Measurements from ENCODE around the gene SLC6A17. TPM values are rescaled to one million over a fixed set of nuclear protein-coding genes. Genes with fewer than 3 reads are reported as not detected.

Gene SLC6A17
- total RNA-seq, 1 experiment from 2014 or later: 0.17 TPM

- H3T11ph ChIP-seq (ENCODE audit: low read length): no peak overlapping the region
- no peak overlapping the region for H3K27ac ChIP-seq (ENCODE audit: insufficient read length, low read depth, low read length)
- no peak overlapping the region for H2AK5ac ChIP-seq (ENCODE audit: insufficient read length, low read length)
- no CpG with 5 or more reads among the region's 5 CpGs for WGBS (ENCODE audit: extremely low coverage, insufficient read length, low lambda C conversion rate)
- no peak overlapping the region for H3K4ac ChIP-seq (ENCODE audit: low read depth, low read length)
- H2BK12ac ChIP-seq (ENCODE audit: insufficient read length, low read depth, low read length): no peak overlapping the region
- no peak overlapping the region for H3K56ac ChIP-seq (ENCODE audit: insufficient read length, low read depth, low read length)
- Mint-ChIP-seq H3K27ac (no peak overlapping the region), H3K9me3 (no peaks in the 10 kb centered on the region), H3K4me1 (peaks cover 19 to 32% of the 10 kb centered on the region in 2 experiments), H3K4me3 (no peak overlapping the region), H3K36me3 (ENCODE audit: insufficient read depth in 1 of 3, low read depth in 3 of 3) (peaks cover 0 to 17% (median 16%) of the 10 kb centered on the region in 3 experiments; a peak in 5 of 7 replicates), H3K27me3 (ENCODE audit: low read depth) (no peaks in the 10 kb centered on the region)
- H3K4me1 ChIP-seq (ENCODE audit: insufficient read depth, low read length): no peaks in the 10 kb centered on the region
- H3K14ac ChIP-seq (ENCODE audit: insufficient read depth, low read length): no peak overlapping the region
- no peak overlapping the region for H4K8ac ChIP-seq (replicated peaks; ENCODE audit: insufficient read length, low read depth, low read length)
- no peak overlapping the region for H3K23ac ChIP-seq (ENCODE audit: insufficient read length, low read depth, low read length)
- no peak overlapping the region for H3K18ac ChIP-seq (ENCODE audit: insufficient read length, low read depth, low read length)
- H4K5ac ChIP-seq (ENCODE audit: insufficient read length, low read depth, low read length): no peak overlapping the region
- no peak for TF ChIP-seq CTCF (conservative IDR thresholded peaks at IDR 0.05)
- no peaks in the 10 kb centered on the region for H3K79me2 ChIP-seq (ENCODE audit: insufficient read depth, low read length)
- H2BK20ac ChIP-seq (ENCODE audit: low read depth, low read length, poor library complexity, severe bottlenecking): no peak overlapping the region
- no peak overlapping the region for H2BK5ac ChIP-seq (ENCODE audit: insufficient read length, low read length)
- no peak overlapping the region for H3K9ac ChIP-seq (ENCODE audit: extremely low read depth, insufficient read length, low read length)
- no peak overlapping the region for H2BK120ac ChIP-seq (ENCODE audit: low read depth, low read length, poor library complexity, severe bottlenecking)
- H4K20me1 ChIP-seq (ENCODE audit: control insufficient read depth, insufficient read depth, insufficient read length): no peaks in the 10 kb centered on the region
- H2AFZ ChIP-seq (ENCODE audit: low read length): no peak overlapping the region
- no peaks in the 10 kb centered on the region for H3K23me2 ChIP-seq (ENCODE audit: insufficient read length, low read depth, low read length, poor library complexity, severe bottlenecking)
- no peak overlapping the region for H4K91ac ChIP-seq (ENCODE audit: insufficient read length, low read depth, low read length)
- H3K27me3 ChIP-seq (ENCODE audit: insufficient read depth, low read length): no peaks in the 10 kb centered on the region; the same call in 1 of the 2 replicates
- H3K4me2 ChIP-seq (ENCODE audit: insufficient read depth, insufficient read length, low read length): no peak overlapping the region
- no peak overlapping the region for H2BK15ac ChIP-seq (ENCODE audit: low read depth, low read length)
- DNase-seq: no peak
- no peaks in the 10 kb centered on the region for H3K79me1 ChIP-seq (ENCODE audit: insufficient read depth, low read depth, low read length, poor library complexity, severe bottlenecking)
- H3K9me3 ChIP-seq (ENCODE audit: control insufficient read depth, low read depth, low read length): no peaks in the 10 kb centered on the region
Measured at GRCh38 chr1:110220324-110220723, 70.0 kb downstream of the SLC6A17 start.

All from H9 (cell line).